ENCODE results near the gene FKBP8. TPM values are rescaled to one million over a fixed set of nuclear protein-coding genes. Genes with fewer than 3 reads are reported as not detected.

FKBP8 gene
- total RNA-seq, 1 experiment from 2014 or later, result 243 TPM

DNA sequence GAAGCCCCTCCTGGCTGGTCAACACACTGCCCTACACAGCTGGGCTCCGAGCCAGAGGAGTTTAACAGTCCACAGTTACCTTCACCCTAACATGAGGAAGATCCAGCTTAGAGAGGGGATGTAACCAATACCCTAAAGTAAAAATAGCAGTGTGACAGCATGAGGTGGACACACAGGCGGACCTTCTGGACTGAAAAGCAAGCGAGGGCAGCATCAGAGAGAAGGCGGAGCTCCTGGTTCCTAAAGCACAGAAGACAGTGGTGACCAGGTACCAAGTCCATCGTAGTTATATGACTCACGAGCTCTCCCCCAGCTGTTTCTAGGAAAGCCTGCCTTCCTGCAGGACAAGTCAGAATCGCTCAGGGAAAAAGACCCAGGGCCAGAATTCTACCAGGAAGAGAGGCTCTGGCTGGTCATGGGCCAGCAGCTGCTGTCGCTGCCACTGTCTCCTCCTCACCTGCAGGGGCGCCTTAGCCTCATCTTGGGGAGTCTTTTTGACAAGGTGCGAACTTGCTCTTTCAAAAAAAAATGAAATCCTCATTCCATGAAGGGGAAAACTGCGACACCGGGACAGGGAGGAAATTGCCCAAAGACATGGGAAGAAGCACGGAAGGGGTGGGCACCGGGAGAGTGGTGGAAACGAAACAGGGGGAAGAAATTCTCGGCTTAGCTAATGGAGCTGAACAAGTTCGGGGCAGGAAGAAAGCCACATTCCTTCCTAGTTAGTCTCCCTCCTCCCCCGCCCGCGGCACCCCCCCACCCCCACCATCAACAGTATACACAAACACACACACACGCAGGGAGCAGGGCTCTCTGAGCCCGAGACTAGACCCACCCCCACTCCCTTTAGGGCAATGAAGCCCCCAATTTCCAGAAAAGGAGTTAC is 23.2 kb downstream of the FKBP8 start:
- Histone ChIP-seq H3K9me3 (ENCODE audit: low read length) (no peaks in the 10 kb centered on the region), H3K27ac (ENCODE audit: low read length) (peak overlapping the region; percentile 90), H3K4me1 (ENCODE audit: insufficient read depth, low read length) (peaks cover 23% of the 10 kb centered on the region), H3K9me2 (replicated peaks; ENCODE audit: low read length) (no peaks in the 10 kb centered on the region), H3F3A (ENCODE audit: low read length, unreplicated experiment) (no peaks in the 10 kb centered on the region), H3K27me3 (ENCODE audit: low read length) (no peaks in the 10 kb centered on the region), H3K36me3 (ENCODE audit: low read depth, low read length) (no peaks in the 10 kb centered on the region), H3K4me3 (ENCODE audit: low read length) (peak overlapping the region; percentile 100), H3K9ac (ENCODE audit: low read length) (peak overlapping the region; percentile 96), H4K20me1 (ENCODE audit: low read length) (peaks cover 49% of the 10 kb centered on the region), H2AFZ (ENCODE audit: low read length) (no peak overlapping the region), H3K79me2 (ENCODE audit: low read length) (peaks cover 62% of the 10 kb centered on the region), H3K4me2 (ENCODE audit: low read length) (peak overlapping the region; percentile 93)
- intact Hi-C loops (cut with micrococcal nuclease), result loop anchor here (5.0 kb wide), 3 partner anchors 37 to 117 kb away; partner anchors contain the start of genes KLHL26 and KXD1
- TF ChIP-seq EZH2phosphoT487 (IDR thresholded peaks at IDR 0.05; ENCODE audit: borderline replicate concordance, low read length), result no peak
- TF ChIP-seq EZH2 (IDR thresholded peaks at IDR 0.05; ENCODE audit: low read length, unreplicated experiment), result no peak
- TF ChIP-seq CTCF (conservative IDR thresholded peaks at IDR 0.05; ENCODE audit: low read depth, low read length), result peak; percentile 82
- ChIA-PET CTCF (interaction anchor here (0.6 to 1.3 kb wide), 7 partner anchors 13 to 74 kb away, joined by 3 to 11 read pairs (median 3); partner anchors contain the start of genes KXD1 and UBA52), POLR2A (ENCODE audit: unreplicated experiment) (interaction anchor here (0.6 to 1.0 kb wide), 7 partner anchors 23 to 80 kb away, joined by 3 to 8 read pairs (median 4); partner anchors contain the start of gene KXD1)
- peak; percentile 90 for DNase-seq
- ATAC-seq, result peak; percentile 27
- BruUV-seq (replicated peaks), result no TSS peak

GRCh38 chr19:18518639-18519038 is 24.7 kb downstream of the FKBP8 start:
- no peaks in the 10 kb centered on the region for H3K27me3 ChIP-seq (ENCODE audit: low read length)
- ATAC-seq (no peak), DNase-seq (no peak)
- no peak overlapping the region for H3K4me3 ChIP-seq (ENCODE audit: low read length)
- H3K27ac ChIP-seq (ENCODE audit: low read length), result no peak overlapping the region
- CTCF ChIA-PET, result no interaction called here
- H2AFZ ChIP-seq (ENCODE audit: low read length), result no peak overlapping the region
- TF ChIP-seq EZH2 (IDR thresholded peaks at IDR 0.05; ENCODE audit: low read length, unreplicated experiment) (no peak), EZH2phosphoT487 (IDR thresholded peaks at IDR 0.05; ENCODE audit: borderline replicate concordance, low read length) (no peak), CTCF (conservative IDR thresholded peaks at IDR 0.05; ENCODE audit: low read depth, low read length) (no peak)
- H3K79me2 ChIP-seq (ENCODE audit: low read length), result peaks cover 78% of the 10 kb centered on the region
- H4K20me1 ChIP-seq (ENCODE audit: low read length), result peaks cover 62% of the 10 kb centered on the region
- no peaks in the 10 kb centered on the region for H3K9me2 ChIP-seq (replicated peaks; ENCODE audit: low read length)
- H3K9ac ChIP-seq (ENCODE audit: low read length), result no peak overlapping the region
- intact Hi-C loops (cut with micrococcal nuclease), result no loop called here
- H3K9me3 ChIP-seq (ENCODE audit: low read length), result no peaks in the 10 kb centered on the region
- H3K36me3 ChIP-seq (ENCODE audit: low read depth, low read length), result 0 out of 2 replicates have a peak, but pooled peaks cover 3% of the 10 kb centered on the region
- H3K4me2 ChIP-seq (ENCODE audit: low read length), result no peak overlapping the region
- BruUV-seq (replicated peaks), result no TSS peak
- POLR2A ChIA-PET (ENCODE audit: unreplicated experiment), result interaction anchor here (0.6 kb wide), 1 partner anchor 102 kb away, joined by 5 read pairs; no protein-coding TSS in a partner anchor
- H3F3A ChIP-seq (ENCODE audit: low read length, unreplicated experiment), result no peaks in the 10 kb centered on the region
- H3K4me1 ChIP-seq (ENCODE audit: insufficient read depth, low read length), result peaks cover 26% of the 10 kb centered on the region

Data from PC-3 (cell line).